Measurements from ENCODE around the gene ZNF32.

Gene ZNF32

GRCh38 chr10:43689618-43689954, 40.9 kb upstream of the ZNF32 start:
- H3K27ac Mint-ChIP-seq: peak overlapping the region; percentile 78 to 93 (median 82)
- no peaks in the 10 kb centered on the region for H3K9me3 Mint-ChIP-seq
- peaks cover 42% of the 10 kb centered on the region for H3K27me3 Mint-ChIP-seq (ENCODE audit: low read depth)
- peak overlapping the region; percentile 88 to 90 (median 89) for H3K4me3 Mint-ChIP-seq
- TF ChIP-seq CTCF (IDR thresholded peaks at IDR 0.05; ENCODE audit: unreplicated experiment in 3 of 3): no peak
- no peaks in the 10 kb centered on the region for H3K36me3 Mint-ChIP-seq (ENCODE audit: low read depth)
- H3K4me1 Mint-ChIP-seq: peaks cover 23% of the 10 kb centered on the region

GRCh38 chr10:43689007-43689491, 40.4 kb upstream of the ZNF32 start:
- Mint-ChIP-seq H3K27me3 (ENCODE audit: low read depth) (peaks cover 42% of the 10 kb centered on the region), H3K27ac (peak overlapping the region in 1 of 3 experiments; percentile 81), H3K4me3 (peak overlapping the region; percentile 88 to 90 (median 89)), H3K9me3 (no peaks in the 10 kb centered on the region), H3K36me3 (ENCODE audit: low read depth) (no peaks in the 10 kb centered on the region), H3K4me1 (peaks cover 23% of the 10 kb centered on the region)
- no peak for TF ChIP-seq CTCF (IDR thresholded peaks at IDR 0.05; ENCODE audit: unreplicated experiment in 3 of 3)

GRCh38 chr10:43688348-43688892, 39.7 kb upstream of the ZNF32 start:
- peaks cover 17% of the 10 kb centered on the region for H3K4me1 Mint-ChIP-seq
- peak overlapping the region; percentile 63 to 77 (median 65) for H3K4me3 Mint-ChIP-seq
- H3K27ac Mint-ChIP-seq: peak overlapping the region in 1 of 3 experiments; percentile 81
- H3K36me3 Mint-ChIP-seq (ENCODE audit: low read depth): no peaks in the 10 kb centered on the region
- H3K27me3 Mint-ChIP-seq (ENCODE audit: low read depth): peaks cover 42% of the 10 kb centered on the region
- H3K9me3 Mint-ChIP-seq: no peaks in the 10 kb centered on the region
- no peak for TF ChIP-seq CTCF (IDR thresholded peaks at IDR 0.05; ENCODE audit: unreplicated experiment in 3 of 3)

- H3K9me3 Mint-ChIP-seq: no peaks in the 10 kb centered on the region
- no peak for TF ChIP-seq CTCF (IDR thresholded peaks at IDR 0.05; ENCODE audit: unreplicated experiment in 3 of 3)
- peaks cover 45% of the 10 kb centered on the region for H3K27me3 Mint-ChIP-seq (ENCODE audit: low read depth)
- H3K36me3 Mint-ChIP-seq (ENCODE audit: low read depth): no peaks in the 10 kb centered on the region
- peak overlapping the region; percentile 55 to 75 (median 65) for H3K4me3 Mint-ChIP-seq
- peaks cover 15% of the 10 kb centered on the region for H3K4me1 Mint-ChIP-seq
- H3K27ac Mint-ChIP-seq: peak overlapping the region; percentile 30 to 77 (median 52)
Measured at GRCh38 chr10:43687373-43687772, 38.7 kb upstream of the ZNF32 start.

- H3K4me1 Mint-ChIP-seq: peaks cover 15% of the 10 kb centered on the region
- peak overlapping the region in 2 of 3 experiments; percentile 19 to 49 for H3K4me3 Mint-ChIP-seq
- H3K9me3 Mint-ChIP-seq: no peaks in the 10 kb centered on the region
- no peak for TF ChIP-seq CTCF (IDR thresholded peaks at IDR 0.05; ENCODE audit: unreplicated experiment in 3 of 3)
- peak overlapping the region in 1 of 3 experiments; percentile 54 for H3K27ac Mint-ChIP-seq
- no peaks in the 10 kb centered on the region for H3K36me3 Mint-ChIP-seq (ENCODE audit: low read depth)
- H3K27me3 Mint-ChIP-seq (ENCODE audit: low read depth): peaks cover 50% of the 10 kb centered on the region
Measured at GRCh38 chr10:43686414-43686813, 37.7 kb upstream of the ZNF32 start.

GRCh38 chr10:43685744-43686143, 37.1 kb upstream of the ZNF32 start:
- H3K27me3 Mint-ChIP-seq (ENCODE audit: low read depth): peaks cover 50% of the 10 kb centered on the region
- no peaks in the 10 kb centered on the region for H3K9me3 Mint-ChIP-seq

More at GRCh38 chr10:43685744-43686143, 37.1 kb upstream of the ZNF32 start:
- Mint-ChIP-seq H3K4me1 (peaks cover 20% of the 10 kb centered on the region), H3K36me3 (ENCODE audit: low read depth) (no peaks in the 10 kb centered on the region), H3K27ac (no peak overlapping the region), H3K4me3 (no peak overlapping the region)
- no peak for TF ChIP-seq CTCF (IDR thresholded peaks at IDR 0.05; ENCODE audit: unreplicated experiment in 3 of 3)

Data from nephron (organoid).